Muscle layer of duodenum (tissue), 2 donors: ENCODE measurements around the gene FXYD7.
"Not testable (repeated sequence)": the region's sequence is repeated elsewhere in the genome, so short reads cannot be mapped to it uniquely, and the experiment has no call there.

Experiments used
- H3K27ac ChIP-seq: one replicate; pipeline ENCODE4 v1.7.0; 2013; ENCODE audit warnings: mild to moderate bottlenecking, low read length
- H3K27me3 ChIP-seq: one replicate; pipeline ENCODE4 v1.7.0; 2013; ENCODE audit warnings: low read depth, mild to moderate bottlenecking, control low read depth, low read length
- H3K36me3 ChIP-seq, 2 donors: one replicate each; pipeline ENCODE4 v1.7.0; 2013; ENCODE audit warnings: low read length in 2 of 2, control low read depth in 1 of 2, mild to moderate bottlenecking in 1 of 2; ENCODE audit not compliant: insufficient read depth in 2 of 2, control insufficient read depth in 1 of 2
- H3K4me1 ChIP-seq, 2 donors: one replicate each; pipeline ENCODE4 v1.7.0; 2013; ENCODE audit warnings: low read length in 2 of 2, mild to moderate bottlenecking in 2 of 2, control low read depth in 1 of 2, moderate library complexity in 1 of 2; ENCODE audit not compliant: insufficient read depth in 2 of 2, control insufficient read depth in 1 of 2
- H3K4me3 ChIP-seq, 2 donors: one replicate each; pipeline ENCODE4 v1.7.0; 2013; ENCODE audit warnings: low read length in 2 of 2, low read depth in 1 of 2, mild to moderate bottlenecking in 1 of 2
- H3K9me3 ChIP-seq, 2 donors: one replicate each; pipeline ENCODE4 v1.7.0; 2013; ENCODE audit warnings: low read length in 2 of 2, control low read depth in 1 of 2, mild to moderate bottlenecking in 1 of 2; ENCODE audit not compliant: control insufficient read depth in 1 of 2
- donor health status: healthy.

FXYD7 gene

GRCh38 chr19:35174226-35174625, 31.2 kb downstream of the FXYD7 start:
- H3K36me3 ChIP-seq, result no peaks in the 10 kb centered on the region
- H3K27me3 ChIP-seq, result no peaks in the 10 kb centered on the region
- H3K4me1 ChIP-seq, result no peaks in the 10 kb centered on the region
- H3K4me3 ChIP-seq, result no peak overlapping the region
- no peak overlapping the region for H3K27ac ChIP-seq
- H3K9me3 ChIP-seq, result no peaks in the 10 kb centered on the region

DNA sequence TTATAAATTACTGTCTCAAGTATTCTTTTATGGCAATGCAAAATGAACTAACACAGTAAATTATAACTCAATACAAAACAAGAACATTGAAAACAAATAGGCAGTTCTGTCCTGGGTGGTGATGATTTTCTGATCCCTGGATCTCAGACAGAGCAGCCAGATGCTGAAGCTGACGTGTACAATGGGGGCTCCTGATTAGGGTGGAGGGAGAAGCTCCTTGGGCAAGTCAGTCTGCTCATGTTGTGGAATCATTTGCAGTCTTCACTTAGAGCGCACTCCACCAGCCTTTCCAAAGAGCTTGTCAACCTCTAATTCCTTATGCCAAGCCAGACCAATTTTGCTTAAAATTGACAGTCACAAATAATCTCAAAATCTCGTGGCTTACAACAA, 33.1 kb downstream of the FXYD7 start:
- H3K27me3 ChIP-seq, result no peaks in the 10 kb centered on the region
- H3K4me1 ChIP-seq, result no peaks in the 10 kb centered on the region
- H3K27ac ChIP-seq, result no peak overlapping the region
- H3K4me3 ChIP-seq, result no peak overlapping the region
- no peaks in the 10 kb centered on the region for H3K36me3 ChIP-seq
- no peaks in the 10 kb centered on the region for H3K9me3 ChIP-seq

- Histone ChIP-seq H3K4me3 (no peak overlapping the region), H3K27ac (no peak overlapping the region), H3K36me3 (no peaks in the 10 kb centered on the region), H3K27me3 (no peaks in the 10 kb centered on the region), H3K9me3 (no peaks in the 10 kb centered on the region), H3K4me1 (no peaks in the 10 kb centered on the region)
Measured at GRCh38 chr19:35177377-35178274, 34.6 kb downstream of the FXYD7 start.

GRCh38 chr19:35178701-35179100, 35.6 kb downstream of the FXYD7 start:
- Histone ChIP-seq H3K4me1 (no peaks in the 10 kb centered on the region), H3K36me3 (no peaks in the 10 kb centered on the region), H3K27ac (no peak overlapping the region)

DNA sequence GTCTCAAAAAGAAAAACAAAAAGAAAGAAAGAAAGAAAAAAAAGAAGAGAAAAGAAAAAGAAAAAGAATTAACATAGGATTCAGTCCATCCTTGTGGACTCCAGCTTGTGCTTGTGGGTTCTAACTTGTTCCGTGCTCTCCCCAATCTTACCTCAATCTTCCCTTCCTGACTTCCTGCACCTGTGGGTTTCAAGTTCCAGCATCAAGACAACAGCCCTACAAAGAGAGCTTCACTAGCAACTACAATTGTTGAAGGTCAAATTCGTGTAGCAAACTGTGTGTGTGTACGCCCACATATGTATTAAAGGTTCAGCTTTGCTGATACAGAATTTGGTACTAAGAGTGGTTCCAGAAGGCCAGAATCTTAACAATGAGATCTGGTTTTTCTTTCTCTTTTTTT, 36.8 kb downstream of the FXYD7 start:
- peaks cover 0 to 3% of the 10 kb centered on the region in 2 donors for H3K9me3 ChIP-seq
- H3K27me3 ChIP-seq, result no peaks in the 10 kb centered on the region
- H3K4me3 ChIP-seq, result no peak overlapping the region
- H3K27ac ChIP-seq, result no peak overlapping the region
- no peaks in the 10 kb centered on the region for H3K4me1 ChIP-seq
- no peaks in the 10 kb centered on the region for H3K36me3 ChIP-seq

More at GRCh38 chr19:35178701-35179100, 35.6 kb downstream of the FXYD7 start:
- Histone ChIP-seq H3K9me3 (peaks cover 0 to 3% of the 10 kb centered on the region in 2 donors), H3K4me3 (no peak overlapping the region), H3K27me3 (no peaks in the 10 kb centered on the region)

DNA sequence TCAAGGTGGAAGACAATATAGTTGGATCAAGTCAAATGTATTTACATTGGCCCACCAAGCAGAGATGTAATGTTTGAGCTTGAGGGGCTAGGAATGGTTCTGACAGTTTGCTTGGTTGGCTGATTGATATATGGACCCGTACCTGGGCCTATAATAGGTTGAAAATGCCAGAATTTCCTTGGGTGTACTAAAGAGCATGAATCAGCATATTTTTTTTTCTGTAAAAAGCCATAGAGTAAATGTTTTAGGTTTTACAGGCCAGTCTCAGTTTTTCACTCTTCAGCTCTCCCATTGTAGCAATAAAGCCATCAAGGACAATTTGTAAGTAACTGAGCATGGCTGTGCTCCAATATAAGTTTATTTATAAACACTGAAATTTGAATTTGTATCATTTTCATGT, 38.3 kb downstream of the FXYD7 start:
- Histone ChIP-seq H3K4me3 (no peak overlapping the region), H3K4me1 (no peaks in the 10 kb centered on the region), H3K27me3 (no peaks in the 10 kb centered on the region), H3K9me3 (peaks cover 0 to 3% of the 10 kb centered on the region in 2 donors), H3K27ac (no peak overlapping the region), H3K36me3 (no peaks in the 10 kb centered on the region)

DNA sequence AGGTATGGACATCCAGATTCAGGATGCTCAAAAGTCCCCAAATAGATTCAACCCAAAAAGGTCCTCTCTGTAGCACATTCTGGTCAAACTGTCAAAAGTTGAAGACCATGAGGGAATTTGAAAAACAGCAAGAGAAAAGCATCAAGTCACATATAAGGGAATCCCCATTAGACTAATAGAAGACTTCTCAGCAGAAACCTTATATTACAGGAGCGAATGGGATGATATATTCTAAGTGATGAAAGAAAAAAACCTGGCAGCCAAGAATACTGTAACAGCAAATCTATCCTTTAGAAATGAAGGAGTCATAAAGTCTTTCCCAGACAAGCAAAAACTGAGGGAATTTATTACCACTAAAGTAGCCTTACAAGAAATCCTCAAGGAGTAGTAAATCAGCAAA, 41.2 kb downstream of the FXYD7 start:
- peaks cover 0 to 3% of the 10 kb centered on the region in 2 donors for H3K9me3 ChIP-seq
- no peak overlapping the region for H3K4me3 ChIP-seq
- H3K27ac ChIP-seq, result no peak overlapping the region
- no peaks in the 10 kb centered on the region for H3K4me1 ChIP-seq
- H3K36me3 ChIP-seq, result no peaks in the 10 kb centered on the region
- H3K27me3 ChIP-seq, result no peaks in the 10 kb centered on the region

- Histone ChIP-seq H3K27ac (no peak overlapping the region), H3K4me3 (no peak overlapping the region), H3K4me1 (no peaks in the 10 kb centered on the region), H3K9me3 (peaks cover 0 to 3% of the 10 kb centered on the region in 2 donors), H3K27me3 (no peaks in the 10 kb centered on the region), H3K36me3 (no peaks in the 10 kb centered on the region)
Measured at GRCh38 chr19:35184884-35185283, 41.8 kb downstream of the FXYD7 start.

DNA sequence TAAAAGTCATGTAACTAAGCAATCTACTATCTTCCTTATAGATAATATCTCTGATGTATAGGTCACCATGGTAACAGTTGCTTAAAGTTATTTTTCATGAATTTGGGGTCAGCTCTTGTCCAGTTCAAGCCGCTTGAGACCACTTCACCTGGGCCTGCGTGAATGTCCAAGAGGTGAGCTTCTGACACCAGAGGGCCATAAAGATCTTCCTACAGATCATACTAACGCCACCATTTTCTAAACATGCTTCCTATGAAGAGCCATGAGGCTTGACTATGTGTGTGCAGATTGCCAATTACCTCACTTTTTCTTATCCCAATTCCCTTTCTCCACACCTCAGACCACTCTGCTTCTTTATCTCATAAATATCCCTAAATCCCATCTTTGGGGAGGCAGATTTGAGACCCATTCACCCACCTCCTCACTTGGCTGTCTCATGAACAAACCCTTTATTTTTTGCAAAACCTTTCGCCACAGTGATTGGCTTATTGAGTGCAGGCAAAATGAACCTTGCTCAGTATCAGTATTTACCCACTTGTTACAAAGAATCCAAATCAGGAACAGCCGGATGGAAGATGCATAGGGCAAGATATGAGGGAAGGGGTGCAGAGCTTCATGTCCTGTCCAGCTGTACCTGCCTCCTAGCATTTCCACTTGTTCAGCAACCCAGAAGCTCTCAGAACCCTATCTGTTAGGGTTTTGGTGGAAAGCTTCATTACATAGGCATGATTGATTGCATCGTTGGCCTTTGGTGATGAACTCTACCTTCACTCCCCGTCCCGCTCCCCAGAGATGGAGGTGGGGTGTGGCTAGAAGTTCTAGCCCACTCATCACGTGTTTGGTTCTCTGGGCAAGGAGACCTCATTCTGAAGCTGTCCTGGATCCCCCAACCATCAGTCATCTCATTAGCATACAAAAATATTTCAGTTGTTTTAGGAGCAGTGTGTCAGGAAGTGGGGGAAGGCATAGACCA, 51.2 kb downstream of the FXYD7 start:
- no peaks in the 10 kb centered on the region for H3K36me3 ChIP-seq
- H3K4me3 ChIP-seq, result no peak overlapping the region
- H3K27me3 ChIP-seq, result no peaks in the 10 kb centered on the region
- no peak overlapping the region for H3K27ac ChIP-seq
- H3K4me1 ChIP-seq, result no peaks in the 10 kb centered on the region
- H3K9me3 ChIP-seq, result peaks cover 0 to 3% of the 10 kb centered on the region in 2 donors

DNA sequence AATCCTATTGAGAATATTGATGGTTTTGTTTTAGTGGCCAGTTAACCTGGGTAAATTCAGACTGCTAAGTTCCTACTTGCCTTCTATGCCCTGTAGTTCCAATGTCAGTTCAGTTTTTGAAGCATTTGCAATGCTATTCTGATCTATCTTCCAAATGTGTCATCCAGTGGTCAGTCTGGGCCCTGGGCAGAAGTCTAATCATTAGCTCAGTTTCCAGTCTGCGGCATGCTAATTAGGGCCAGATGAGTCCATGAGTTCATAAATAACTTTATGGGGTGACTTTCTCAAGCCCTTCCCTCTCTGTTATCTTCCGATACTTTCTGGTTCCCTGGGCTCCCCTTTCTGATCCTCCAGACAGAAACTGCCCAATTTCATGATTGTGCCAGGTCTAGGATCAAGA, 52.8 kb downstream of the FXYD7 start:
- Histone ChIP-seq H3K36me3 (no peaks in the 10 kb centered on the region), H3K27me3 (no peaks in the 10 kb centered on the region), H3K4me3 (no peak overlapping the region), H3K27ac (no peak overlapping the region), H3K4me1 (no peaks in the 10 kb centered on the region), H3K9me3 (peaks cover 0 to 3% of the 10 kb centered on the region in 2 donors)

DNA sequence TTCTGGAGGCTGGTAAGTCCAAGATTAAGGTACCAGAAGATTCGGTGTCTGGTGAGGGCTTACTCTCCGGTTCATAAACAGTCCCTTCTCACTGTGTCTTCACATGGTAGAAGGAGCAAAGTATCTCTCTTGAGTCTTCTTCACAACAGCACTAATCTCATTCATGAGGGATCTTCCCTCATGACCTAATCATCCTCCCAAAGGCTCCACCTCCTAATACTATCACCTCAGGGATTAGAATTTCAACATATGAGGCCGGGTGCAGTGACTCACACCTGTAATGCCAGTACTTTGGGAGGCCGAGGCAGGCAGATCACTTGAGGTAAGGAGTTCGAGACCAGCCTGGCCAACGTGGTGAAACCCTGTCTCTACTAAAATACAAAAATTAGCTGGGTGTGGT, 53.8 kb downstream of the FXYD7 start:
- H3K4me3 ChIP-seq, H3K27me3 ChIP-seq, H3K27ac ChIP-seq, H3K4me1 ChIP-seq, H3K9me3 ChIP-seq, H3K36me3 ChIP-seq: not testable (repeated sequence)
